Fibroblast of peridontal ligament (primary cell): Measurements from ENCODE around the gene DIPK2B.

Source experiments
- DNase-seq: peaks from one replicate; pipeline ENCODE4 v3.0.0-alpha.2; 2010; ENCODE audit errors: extremely low read depth

The DIPK2B gene, protein sequence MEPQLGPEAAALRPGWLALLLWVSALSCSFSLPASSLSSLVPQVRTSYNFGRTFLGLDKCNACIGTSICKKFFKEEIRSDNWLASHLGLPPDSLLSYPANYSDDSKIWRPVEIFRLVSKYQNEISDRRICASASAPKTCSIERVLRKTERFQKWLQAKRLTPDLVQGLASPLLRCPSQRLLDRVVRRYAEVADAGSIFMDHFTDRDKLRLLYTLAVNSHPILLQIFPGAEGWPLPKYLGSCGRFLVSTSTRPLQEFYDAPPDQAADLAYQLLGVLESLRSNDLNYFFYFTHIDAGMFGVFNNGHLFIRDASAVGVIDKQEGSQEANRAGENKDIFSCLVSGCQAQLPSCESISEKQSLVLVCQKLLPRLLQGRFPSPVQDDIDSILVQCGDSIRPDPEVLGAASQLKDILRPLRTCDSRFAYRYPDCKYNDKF

DNA sequence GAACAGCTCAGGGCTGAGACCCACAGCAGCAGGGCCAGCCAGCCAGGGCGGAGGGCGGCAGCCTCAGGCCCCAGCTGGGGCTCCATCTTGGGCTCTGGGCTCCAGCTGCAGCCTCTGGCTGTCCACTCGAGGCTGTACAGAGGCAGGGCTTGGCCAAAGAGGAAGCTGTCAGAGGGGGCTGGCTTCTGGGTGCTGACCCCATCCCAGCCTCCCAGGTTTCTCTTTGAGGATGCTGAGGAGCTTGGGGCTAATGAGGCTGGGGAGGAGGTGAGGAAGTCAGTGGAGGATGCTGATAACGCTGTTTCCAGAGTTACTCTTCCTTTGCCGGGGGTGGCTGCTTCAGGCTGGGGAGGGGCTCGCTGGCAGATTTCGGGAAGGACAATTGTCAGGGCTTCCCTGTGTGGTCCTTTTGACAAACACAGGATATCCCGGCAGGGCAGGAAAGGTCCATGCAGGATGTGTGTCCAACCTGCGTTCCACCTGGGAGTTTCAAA lies at the start of gene DIPK2B:
TSS of gene DIPK2B (minus strand) at position 136 of the 494 bp plus-strand sequence. CDS start at position 86, 50 bp downstream.
- DNase-seq: no peak

DNA sequence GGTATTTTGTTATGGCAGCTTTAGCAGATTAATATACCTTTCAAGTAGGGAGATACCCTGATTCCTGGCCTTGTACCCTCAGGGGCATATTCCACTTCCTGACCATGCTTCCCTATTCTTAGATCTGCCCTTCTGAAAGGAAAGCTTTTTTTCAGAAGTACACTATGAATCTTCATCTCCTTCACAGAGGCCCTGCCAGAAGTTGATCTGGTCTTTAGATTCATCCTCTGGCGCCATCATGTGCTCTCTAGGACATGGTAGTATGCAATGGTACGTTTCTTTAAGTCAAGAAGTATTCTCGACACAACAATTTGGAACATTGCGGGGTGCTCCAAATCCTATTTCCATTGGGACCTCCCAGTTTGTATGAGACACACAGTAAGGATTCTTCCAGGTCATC lies 39.6 kb upstream of the DIPK2B start:
- DNase-seq: no peak

DNA sequence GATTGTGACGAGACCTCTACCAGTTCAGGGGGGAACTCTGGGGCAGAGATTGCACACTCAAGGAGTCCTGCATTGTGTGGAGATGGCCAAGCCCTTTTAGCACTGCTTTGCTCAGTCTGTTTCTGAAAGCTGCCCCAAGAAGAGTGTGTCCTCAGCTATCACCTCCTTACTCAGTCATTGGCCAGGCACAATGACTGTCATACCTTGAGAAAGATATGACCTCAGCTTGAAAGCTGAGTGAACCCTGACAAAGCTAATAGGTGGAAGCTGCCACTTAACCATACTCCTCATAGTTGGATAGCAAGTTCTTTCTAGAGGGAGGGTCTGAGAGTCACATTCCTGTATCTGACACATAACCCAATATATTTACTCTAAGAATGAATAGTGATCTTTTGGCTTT lies 37.8 kb upstream of the DIPK2B start:
- DNase-seq: no peak

DNA sequence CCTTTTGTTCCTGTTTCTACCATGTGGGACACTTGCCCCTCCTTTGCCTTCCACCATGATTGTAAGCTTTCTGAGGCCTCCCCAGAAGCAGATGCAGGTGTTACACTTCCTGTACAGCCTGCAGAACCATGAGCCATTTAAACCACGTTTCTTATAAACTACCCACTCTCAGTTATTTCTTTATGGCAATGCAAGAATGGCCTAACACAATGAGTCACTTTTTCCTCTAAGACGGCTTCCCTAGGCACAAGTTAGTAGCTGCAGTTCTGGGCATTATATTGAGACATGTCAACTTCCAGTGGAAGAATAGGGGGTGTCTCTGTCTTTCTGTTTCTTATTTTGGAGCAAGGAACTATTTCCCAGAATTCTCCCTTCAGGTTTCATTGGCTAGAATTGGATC lies 32.9 kb upstream of the DIPK2B start:
- DNase-seq: peak; percentile 8

DNA sequence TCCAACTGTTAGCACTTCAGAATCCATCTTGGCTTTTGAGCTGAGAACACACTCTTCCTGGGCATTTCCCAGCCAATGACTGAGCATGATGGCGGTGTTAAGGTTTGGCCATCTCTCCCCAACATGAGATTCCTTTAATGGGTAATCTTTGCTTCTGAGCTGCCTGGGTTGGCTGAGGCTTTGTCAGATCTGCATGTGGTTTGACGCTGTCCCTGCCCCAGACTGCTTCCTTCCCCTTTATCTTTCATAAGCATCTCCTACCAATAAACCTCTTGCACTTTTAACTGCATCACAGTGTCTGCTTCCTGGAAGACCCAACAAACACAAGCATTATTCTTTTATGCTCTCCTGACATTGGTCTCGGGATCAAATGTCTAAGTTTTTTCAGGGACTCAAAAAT lies 31.5 kb upstream of the DIPK2B start:
- DNase-seq: no peak

DNA sequence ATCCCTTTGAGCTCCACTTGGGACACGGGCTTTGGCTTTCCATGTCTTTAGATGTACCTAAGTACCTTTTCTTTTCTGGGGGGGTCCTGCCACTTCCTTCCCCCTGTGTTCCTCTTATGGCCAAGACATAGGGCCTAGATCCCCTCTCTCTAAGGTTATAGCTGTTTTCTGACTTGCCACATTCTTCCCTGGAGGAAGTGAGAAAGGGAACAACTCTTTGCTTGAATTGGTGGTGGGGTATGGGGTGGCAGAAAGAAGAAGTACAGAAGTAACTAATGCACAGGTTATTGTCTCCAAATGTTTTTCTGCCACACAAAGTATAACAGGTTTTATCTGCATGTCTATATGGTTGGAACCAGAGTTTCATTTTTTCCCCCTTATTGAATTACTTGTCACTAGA lies 29.7 kb upstream of the DIPK2B start:
- DNase-seq: no peak

DNA sequence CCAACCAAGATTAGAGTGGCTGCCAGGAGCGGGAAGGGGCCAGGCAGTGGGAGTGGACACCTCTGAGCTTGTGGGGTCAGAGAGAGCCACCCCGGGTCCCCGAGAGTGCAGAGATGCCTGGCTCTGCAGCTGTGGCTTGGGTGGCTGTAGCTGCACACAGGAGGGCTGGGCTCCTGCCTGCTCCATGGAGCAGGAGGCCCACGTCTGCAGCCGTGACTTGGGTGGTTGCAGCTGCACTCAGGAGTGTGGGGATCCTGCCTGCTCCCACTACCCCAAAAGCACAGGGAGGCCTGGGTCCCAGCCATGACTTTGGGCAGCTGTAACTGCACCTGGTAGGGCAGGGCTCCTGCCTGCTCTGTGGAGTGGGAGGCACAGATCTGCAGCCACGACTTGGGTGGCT lies 28.7 kb upstream of the DIPK2B start:
- no peak for DNase-seq

DNA sequence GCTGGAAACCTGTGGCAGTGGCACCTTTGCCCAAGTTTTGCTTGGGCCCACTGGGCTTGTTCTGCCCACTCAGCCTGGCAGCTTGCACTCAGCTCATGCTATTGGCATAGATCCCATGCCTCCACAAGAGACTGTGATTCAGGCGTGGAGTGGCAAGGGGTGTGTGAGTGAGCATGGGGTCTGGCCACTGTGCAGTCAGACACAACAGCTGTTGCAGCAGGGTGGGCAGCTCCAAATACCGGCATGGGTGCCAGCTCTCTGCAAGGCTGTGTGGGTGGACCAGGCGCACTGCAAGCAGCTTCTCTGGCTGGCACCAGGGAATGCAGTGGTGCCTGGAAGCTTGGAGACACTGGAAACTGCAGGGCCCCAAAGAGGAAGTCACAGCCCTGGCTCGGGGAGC lies 27.4 kb upstream of the DIPK2B start:
- DNase-seq: no peak

DNA sequence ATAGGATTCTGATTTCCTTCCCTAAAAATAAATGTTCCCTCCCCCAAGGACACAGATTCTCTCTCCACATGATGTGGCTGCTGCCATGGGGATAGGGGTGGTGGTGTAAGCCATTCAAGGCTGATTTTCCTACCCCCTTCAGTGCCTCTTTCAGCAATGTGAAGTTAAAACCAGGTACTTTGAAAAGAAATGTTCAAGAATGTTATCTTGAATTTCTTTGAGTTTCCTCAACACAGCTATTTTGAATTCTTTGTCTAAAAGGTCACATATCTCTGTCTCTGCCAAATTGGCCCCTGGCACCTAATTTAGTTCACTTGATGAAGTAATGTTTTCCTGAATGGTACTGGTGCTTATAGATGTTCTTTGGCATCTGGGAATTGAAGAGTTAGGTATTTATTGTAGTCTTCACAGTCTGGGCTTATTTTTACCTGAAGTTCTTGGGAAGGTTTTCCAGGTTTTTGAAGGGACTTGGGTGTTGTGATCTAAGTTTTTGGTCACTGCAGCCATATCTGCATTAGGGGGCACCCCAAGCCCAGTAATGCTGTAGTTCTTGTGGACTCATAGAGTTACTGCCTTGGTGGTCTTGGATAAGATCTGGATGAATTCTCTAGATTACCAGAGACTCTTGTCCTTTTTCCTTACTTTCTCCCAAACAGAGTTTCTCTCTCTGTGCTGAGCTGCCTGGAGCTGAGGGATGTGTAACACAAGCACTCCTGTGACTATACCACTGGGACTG lies 7.6 kb upstream of the DIPK2B start:
- DNase-seq: no peak

DNA sequence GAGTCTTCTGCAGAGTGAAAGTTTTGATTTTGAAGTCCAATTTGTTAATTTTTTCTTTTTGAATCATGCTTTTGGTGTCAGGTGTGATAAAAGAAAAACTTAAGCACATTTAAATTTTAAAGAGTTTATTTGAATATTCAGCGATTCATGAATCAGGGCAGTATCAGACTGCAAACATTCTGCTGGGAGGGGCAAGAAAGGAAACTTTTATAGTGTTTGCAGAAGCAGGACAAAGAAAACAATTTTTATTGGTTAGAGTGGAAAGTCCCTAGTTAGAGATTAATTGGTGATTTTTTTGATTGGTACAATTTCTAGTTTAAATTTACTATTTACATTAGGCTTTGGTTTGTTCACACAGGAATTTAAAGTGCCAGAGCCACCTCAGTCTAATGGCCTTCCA lies 1.5 kb upstream of the DIPK2B start:
- DNase-seq: no peak

DNA sequence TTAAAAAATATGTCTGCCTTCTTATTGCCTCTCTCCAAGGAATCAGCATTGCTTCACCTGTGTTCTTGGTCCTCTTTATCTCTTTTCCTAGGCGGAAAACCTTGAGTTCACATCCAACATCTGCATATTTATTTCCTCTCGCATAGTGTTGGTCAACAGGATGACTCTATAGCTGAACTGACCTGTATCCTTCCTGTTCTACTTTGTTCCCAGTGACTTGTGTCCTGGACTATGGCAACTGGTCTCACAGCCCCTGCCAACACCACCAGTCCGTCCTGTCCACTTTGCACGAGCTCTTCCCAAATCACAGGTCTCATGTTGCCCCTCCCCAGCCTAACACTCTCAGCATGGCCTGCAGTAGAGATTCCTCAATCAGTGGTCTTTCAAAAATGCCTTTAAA lies 2.0 kb downstream of the DIPK2B start:
- DNase-seq: no peak

DNA sequence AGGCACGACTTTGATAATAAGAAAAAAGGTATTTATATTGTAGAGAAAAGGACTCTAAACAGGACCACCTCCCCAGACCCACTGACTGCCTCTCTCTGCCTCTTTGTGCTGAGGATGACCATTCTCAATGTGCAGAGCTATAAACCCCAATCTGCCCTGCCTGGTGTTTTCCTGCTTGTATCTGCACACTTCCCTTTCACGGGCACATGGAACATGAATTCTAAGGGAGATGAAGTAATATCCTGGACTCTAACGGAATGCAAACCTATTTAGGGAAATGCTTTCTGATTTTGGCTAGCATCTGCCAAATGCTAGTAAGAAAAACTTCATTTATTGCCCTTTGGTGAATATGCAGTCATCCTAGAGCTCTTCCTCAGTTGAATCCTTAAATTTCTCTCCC lies 2.4 kb downstream of the DIPK2B start:
- no peak for DNase-seq

DNA sequence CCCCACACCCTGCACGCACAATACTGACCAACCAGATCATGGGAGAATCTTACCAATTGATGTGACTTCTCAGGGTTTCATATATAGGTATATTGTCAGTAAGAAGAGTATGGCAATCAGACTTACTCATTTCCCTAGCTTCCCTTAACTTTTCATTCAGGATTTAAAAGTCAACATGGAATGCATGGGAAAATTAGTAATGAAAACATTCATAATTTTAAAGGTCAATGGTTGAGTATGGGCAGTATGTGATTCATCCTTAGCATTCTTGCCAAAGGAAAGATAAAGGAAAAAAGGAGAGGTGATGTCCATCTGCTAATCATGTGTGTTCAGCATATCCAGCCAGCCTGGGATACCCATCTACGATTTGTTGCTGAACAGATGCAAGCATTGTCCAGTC lies 4.0 kb downstream of the DIPK2B start:
- peak; percentile 47 for DNase-seq

DNA sequence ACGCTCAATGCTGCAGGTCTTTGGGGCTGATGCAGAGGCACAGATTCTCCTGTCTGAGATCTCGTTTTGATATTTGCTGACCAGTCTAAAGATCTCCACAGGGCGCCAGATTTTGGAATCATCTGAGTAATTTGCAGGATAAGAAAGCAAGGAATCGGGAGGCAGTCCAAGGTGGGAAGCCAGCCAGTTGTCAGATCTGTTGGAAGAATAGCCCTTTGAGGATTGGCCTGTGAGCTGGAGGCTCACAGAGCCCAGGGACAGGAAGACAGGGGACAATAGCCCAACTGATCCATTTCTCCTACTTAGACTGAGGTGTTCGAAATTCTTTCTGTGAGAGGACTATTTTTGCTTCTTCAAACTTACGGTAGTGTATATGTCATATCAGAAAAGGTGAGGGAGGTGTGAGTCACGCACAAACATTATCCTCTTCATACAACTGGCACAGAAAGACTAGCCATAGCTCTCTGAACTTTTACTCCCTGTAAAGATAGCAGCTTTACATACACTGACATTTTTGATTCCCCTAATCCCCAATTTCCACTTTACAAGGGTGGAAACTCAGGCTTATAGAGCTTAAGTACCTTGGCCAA lies 8.8 kb downstream of the DIPK2B start:
- no peak for DNase-seq

DNA sequence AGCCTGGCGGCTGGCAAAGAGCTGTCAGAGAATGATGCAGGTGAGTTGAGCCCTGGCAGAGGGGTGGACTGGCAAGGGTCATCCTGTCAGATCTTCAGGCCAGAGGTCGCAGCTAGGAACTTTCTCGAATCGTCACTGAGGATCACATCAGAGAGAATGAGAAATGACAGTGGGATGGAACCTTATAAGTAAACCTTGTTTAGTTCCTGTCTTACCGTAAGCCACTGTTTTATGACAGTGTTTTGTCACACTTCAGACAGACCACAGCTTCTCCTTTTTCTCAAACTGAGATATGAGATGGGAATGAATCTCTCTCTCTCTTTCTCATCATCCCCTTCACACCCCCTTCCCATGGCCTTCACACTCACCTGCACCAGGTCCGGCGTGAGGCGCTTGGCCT lies 9.3 kb downstream of the DIPK2B start:
- DNase-seq: no peak

DNA sequence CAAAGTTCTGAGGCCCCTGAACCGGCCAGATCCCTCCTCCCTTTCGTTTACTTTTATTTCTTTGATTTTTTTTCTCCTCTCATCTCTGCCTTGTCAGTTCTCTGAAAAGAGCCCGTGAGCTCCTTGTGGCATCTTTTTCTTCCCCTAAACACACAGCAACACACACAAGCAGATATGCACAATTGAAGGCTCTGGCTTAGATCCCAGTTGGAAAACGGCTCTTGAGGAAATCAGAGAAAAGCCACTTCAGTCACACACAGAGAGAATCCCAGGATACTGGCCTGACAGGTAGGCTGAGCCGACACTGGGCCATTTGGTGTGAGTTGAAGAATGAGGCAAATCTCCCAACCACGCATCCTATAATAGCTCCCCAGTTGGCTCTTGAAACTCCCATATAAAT lies 12.9 kb downstream of the DIPK2B start:
- DNase-seq: peak; percentile 18

DNA sequence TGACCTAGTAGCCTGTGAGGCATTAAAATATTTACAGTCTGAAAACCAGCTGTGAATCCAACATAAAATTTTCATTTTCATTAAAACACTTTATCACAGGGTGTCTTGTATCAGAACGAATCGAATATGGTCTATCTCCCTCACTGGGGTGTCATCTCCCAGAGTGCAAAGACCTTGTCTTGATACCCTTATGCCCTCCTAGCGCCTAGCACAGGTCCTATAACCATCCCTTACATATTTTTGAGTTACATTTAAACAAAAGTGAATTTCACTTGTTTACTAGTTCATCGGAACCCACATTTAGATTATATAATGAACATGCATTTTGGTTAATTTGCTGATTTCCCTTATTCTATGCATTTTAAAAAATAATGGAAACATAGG lies 14.0 kb downstream of the DIPK2B start:
- DNase-seq: no peak

DNA sequence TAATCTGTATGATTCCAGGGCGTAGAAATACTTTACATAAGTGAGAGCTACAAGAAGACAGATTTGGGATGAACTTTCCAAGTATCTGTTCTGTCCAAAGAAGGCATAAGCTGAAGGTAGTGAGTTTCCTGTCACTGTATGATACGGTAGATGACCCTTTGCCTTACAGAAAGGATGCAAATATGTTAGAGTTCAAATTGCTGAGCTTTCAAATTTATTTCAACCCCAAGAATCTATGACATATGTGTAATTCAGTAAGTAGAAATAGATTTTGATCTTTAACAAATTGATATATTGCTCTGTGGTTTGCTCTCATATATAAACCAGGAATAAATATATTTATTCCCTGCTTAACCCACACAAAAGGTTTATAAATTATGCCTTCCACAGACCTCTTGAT lies 16.5 kb downstream of the DIPK2B start:
- no peak for DNase-seq

DNA sequence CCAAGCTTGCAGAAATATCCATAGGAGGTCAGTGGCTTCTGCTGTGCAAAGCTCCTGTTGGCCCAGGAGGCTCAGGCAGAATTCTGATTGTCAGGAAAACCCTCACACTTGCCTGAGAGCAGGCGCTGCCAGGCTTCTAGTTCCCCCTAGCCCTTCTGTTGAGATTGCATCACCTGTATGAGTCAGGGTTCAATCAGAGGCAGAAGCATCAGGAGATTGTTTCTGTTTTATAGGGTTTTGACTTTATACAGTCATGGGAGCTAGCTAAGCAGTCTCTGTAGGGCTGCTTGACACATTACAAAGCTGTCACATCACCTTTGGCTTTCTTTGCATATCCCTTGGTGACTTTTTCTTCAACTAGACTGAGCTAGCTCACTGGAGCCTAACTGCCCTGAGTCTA lies 27.8 kb downstream of the DIPK2B start:
- peak; percentile 30 for DNase-seq

DNA sequence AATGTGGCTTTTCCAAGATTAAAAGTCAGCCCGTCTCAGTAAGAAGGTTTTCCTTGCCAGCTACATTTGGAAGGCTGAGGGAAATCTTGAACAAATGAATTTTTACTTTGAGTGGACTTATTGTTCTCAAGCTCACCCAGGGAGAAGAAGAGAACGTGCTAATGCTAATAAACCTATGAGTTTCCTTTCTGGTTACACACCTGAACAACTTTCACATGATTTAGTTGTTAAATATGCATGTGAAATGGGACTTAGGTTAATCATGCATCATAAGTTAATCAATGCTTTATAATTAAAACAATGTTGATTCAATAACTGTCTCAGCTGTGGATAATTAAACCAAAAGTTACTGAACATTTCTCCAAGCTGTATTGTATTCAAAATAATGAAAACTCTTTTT lies 33.9 kb downstream of the DIPK2B start:
- no peak for DNase-seq

DNA sequence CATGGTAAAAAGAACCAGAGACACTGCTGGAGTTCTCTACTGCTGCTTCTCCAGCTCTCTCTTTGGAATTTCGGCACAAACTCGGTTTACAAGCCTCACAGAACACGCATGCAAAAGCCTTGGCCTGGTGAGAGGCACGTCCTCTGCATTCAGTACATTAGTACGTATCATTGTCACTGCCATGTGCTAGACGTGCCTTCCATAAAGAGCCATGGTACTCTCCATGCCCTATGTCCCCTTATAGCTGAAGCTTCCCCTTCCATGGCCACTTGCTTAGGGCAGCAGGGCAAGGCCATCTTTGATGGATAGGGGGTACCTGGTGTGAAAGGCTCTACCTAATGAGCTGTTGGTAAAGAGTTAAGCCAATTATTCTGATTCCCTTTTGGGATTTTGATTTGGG lies 35.0 kb downstream of the DIPK2B start:
- DNase-seq: no peak

DNA sequence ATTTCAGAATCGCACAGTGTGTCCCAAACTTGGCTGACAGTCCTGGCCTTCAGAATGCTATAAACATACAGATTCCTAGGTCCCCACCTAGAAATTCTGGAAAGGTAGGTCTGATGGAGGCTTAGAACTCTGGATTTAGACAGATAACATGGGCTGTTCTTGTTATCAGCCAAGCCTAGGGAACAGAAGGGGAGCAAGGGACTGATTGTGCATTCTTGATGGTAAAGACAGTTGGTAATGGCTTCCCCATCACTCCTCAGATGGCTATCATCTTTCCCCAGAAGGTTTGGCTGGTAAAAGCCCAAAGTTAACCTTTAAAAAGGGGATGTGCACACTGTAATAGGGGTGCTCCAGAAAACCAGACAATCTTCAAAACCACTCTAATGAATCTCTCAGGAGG lies 35.7 kb downstream of the DIPK2B start:
- no peak for DNase-seq
